ENCODE results near the gene ADAM8. TPM values are rescaled to one million over a fixed set of nuclear protein-coding genes. Genes with fewer than 3 reads are reported as not detected.

Gene ADAM8
- total and polyA plus RNA-seq, 2 of the 4 experiments (the other 2 are of a cell fraction): under 0.01 to 0.74 TPM

- Histone ChIP-seq H3K27ac (ENCODE audit: insufficient read depth, low read length) (no peak overlapping the region), H2AFZ (replicated peaks; ENCODE audit: low read length, poor library complexity) (no peak overlapping the region), H2BK120ac (ENCODE audit: low read depth, low read length) (no peak overlapping the region), H3K4me3 (ENCODE audit: insufficient read depth, low read depth, low read length) (no peak overlapping the region), H2AK9ac (replicated peaks; ENCODE audit: low read depth, low read length, poor library complexity) (no peak overlapping the region), H3K23ac (ENCODE audit: low read depth, low read length) (no peak overlapping the region), H3K9me1 (ENCODE audit: insufficient read depth, low read length) (no peaks in the 10 kb centered on the region), H3K4me2 (ENCODE audit: low read depth, low read length) (no peak overlapping the region), H4K91ac (ENCODE audit: insufficient read depth, low read depth, low read length) (no peak overlapping the region), H3K79me1 (ENCODE audit: low read depth in 1 of 2, low read length in 2 of 2) (no peaks in the 10 kb centered on the region), H4K5ac (ENCODE audit: low read depth, low read length) (no peak overlapping the region), H2AK5ac (ENCODE audit: low read depth, low read length) (no peak overlapping the region), H4K20me1 (ENCODE audit: insufficient read depth, low read length) (no peaks in the 10 kb centered on the region), H3K4ac (ENCODE audit: low read depth, low read length) (no peak overlapping the region), H3K18ac (ENCODE audit: low read depth, low read length) (no peak overlapping the region), H3K36me3 (ENCODE audit: control insufficient read depth, insufficient read depth, low read length) (peaks cover 4% of the 10 kb centered on the region; the same call in 1 of the 2 replicates), H3K27me3 (ENCODE audit: control insufficient read depth, insufficient read depth, low read length) (peaks cover 1% of the 10 kb centered on the region; the same call in 1 of the 2 replicates), H4K8ac (ENCODE audit: low read depth in 2 of 2, low read length in 2 of 2) (no peak overlapping the region), H3K9ac (ENCODE audit: low read depth, low read length) (no peak overlapping the region), H2BK15ac (ENCODE audit: low read depth, low read length) (no peak overlapping the region), H3K4me1 (ENCODE audit: control insufficient read depth, insufficient read depth, low read length) (no peaks in the 10 kb centered on the region), H3K9me3 (ENCODE audit: control insufficient read depth, insufficient read depth, low read length) (no peaks in the 10 kb centered on the region), H3K56ac (ENCODE audit: extremely low read depth, insufficient read depth, low read length) (no peak overlapping the region), H2BK5ac (ENCODE audit: low read depth, low read length, poor library complexity, severe bottlenecking) (no peak overlapping the region), H3K14ac (replicated peaks; ENCODE audit: low read depth, low read length) (no peak overlapping the region), H2BK20ac (ENCODE audit: low read depth, low read length) (no peak overlapping the region)
- dilution Hi-C loops (cut with HindIII; ENCODE audit: low sequenced_read_pairs, unreplicated experiment): no loop called here
- CTCF ChIA-PET: no interaction called here
- TF ChIP-seq RCOR1 (IDR thresholded peaks at IDR 0.05; ENCODE audit: insufficient replicate concordance, low read length) (no peak), MAZ (IDR thresholded peaks at IDR 0.05; ENCODE audit: borderline replicate concordance, low read depth, low read length) (no peak), CEBPB (IDR thresholded peaks at IDR 0.05; ENCODE audit: low read depth, low read length) (no peak), ELK1 (IDR thresholded peaks at IDR 0.05; ENCODE audit: borderline replicate concordance, low read depth, low read length) (no peak), MAFK (IDR thresholded peaks at IDR 0.05; ENCODE audit: low read depth, low read length) (no peak), CTCF (conservative IDR thresholded peaks at IDR 0.05; ENCODE audit: low read depth, low read length) (no peak), NFE2L2 (IDR thresholded peaks at IDR 0.05; ENCODE audit: low read depth, low read length) (no peak), BHLHE40 (IDR thresholded peaks at IDR 0.05; ENCODE audit: low read depth, low read length) (no peak), MXI1 (IDR thresholded peaks at IDR 0.05; ENCODE audit: borderline replicate concordance, low read depth, low read length) (no peak), RFX5 (IDR thresholded peaks at IDR 0.05; ENCODE audit: low read depth, low read length) (no peak), USF2 (IDR thresholded peaks at IDR 0.05; ENCODE audit: low read depth, low read length) (no peak), RAD21 (IDR thresholded peaks at IDR 0.05; ENCODE audit: low read length) (no peak), POLR2A (IDR thresholded peaks at IDR 0.05; ENCODE audit: low read depth, low read length) (no peak)
- POLR2A ChIA-PET (ENCODE audit: unreplicated experiment): no interaction called here
- in situ Hi-C loops (cut with MboI; ENCODE audit: low sequenced_read_pairs): loop anchor here (25.0 kb wide), 1 partner anchor 609 kb away; no protein-coding TSS in a partner anchor
- DNase-seq (no peak), ATAC-seq (ENCODE audit: low read depth) (no peak)
- intact Hi-C loops (cut with micrococcal nuclease): no loop called here
- BruUV-seq (replicated peaks): no TSS peak
- 88% methylated on average over 12 of the region's 19 CpGs; no CpG with 5 or more reads in 1 of the 2 experiments for WGBS, 2 experiments (ENCODE audit: extremely low coverage in 2 of 2, insufficient read length in 1 of 2)
These were observed 5.8 kb downstream of the ADAM8 start for GRCh38 chr10:133270773-133271297.
